GM21737 (cell line): ENCODE measurements around the gene ERC2.

Source experiments
- ATAC-seq: cut with Tn5 transposase; IDR thresholded peaks from one replicate; pipeline ENCODE4 v1.9.1; 2021; ENCODE audit warnings: mild to moderate bottlenecking, moderate library complexity; ENCODE audit not compliant: unreplicated experiment

The ERC2 gene

GRCh38 chr3:55775366-55776154 is 692.7 kb downstream of the ERC2 start:
- no peak for ATAC-seq

DNA sequence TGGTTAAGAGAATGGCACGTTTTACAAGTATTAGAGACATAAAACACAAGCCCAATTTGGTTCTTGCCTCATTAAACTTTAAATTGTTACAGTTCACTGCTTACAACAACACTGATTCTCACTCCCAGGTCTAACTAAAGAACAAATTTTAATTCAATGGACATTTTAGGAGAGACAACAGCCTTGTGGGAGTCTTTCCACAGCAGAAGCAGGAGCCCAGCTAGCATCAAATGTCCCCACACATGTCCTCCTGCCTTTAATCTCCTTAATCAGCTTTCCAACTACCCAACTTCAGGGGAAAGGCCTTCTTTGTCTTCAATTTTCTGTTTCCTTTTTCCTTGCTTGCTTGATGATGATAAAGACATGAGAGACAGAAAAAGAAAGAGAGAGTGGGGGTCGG is 693.4 kb downstream of the ERC2 start:
- no peak for ATAC-seq

DNA sequence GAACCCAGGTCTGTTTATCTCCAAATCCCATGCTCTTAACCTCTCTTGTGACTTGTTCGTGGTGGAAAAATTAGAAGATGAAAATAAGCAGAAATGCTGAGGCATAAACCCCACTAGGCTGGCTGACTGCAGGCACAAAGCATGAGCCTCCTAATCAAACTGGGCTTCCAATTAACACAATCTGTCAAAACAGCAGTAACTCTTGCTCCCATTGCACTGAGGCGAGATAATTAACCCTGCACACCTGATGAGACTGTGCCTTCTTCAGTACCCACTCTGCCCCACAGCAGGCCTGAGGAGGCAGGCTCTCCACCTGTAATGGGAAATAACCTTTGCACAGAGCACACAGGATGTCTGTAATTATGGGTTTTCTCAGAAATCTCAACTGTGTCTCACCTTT is 696.8 kb downstream of the ERC2 start:
- ATAC-seq = no peak

GRCh38 chr3:55770077-55770476 is 698.2 kb downstream of the ERC2 start:
- ATAC-seq = no peak

DNA sequence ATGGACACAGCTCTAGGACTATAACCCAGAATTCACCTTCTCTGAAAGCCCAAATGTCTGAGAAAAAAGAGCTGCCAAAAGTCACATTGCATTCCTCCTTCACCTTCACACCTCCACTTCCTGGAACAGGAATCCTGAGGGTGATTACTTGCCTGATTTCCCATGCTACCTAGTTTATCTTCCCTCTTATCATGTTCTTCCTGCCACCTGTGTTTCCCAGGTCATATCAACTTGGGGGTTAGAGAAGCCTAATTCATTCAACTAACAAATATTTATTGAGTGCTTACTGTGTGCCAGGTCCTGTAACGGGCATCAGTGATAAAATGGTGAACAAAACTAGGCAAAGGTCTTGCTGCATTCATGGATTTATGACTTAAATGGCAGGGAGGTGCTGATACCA is 701.5 kb downstream of the ERC2 start:
- ATAC-seq = no peak

DNA sequence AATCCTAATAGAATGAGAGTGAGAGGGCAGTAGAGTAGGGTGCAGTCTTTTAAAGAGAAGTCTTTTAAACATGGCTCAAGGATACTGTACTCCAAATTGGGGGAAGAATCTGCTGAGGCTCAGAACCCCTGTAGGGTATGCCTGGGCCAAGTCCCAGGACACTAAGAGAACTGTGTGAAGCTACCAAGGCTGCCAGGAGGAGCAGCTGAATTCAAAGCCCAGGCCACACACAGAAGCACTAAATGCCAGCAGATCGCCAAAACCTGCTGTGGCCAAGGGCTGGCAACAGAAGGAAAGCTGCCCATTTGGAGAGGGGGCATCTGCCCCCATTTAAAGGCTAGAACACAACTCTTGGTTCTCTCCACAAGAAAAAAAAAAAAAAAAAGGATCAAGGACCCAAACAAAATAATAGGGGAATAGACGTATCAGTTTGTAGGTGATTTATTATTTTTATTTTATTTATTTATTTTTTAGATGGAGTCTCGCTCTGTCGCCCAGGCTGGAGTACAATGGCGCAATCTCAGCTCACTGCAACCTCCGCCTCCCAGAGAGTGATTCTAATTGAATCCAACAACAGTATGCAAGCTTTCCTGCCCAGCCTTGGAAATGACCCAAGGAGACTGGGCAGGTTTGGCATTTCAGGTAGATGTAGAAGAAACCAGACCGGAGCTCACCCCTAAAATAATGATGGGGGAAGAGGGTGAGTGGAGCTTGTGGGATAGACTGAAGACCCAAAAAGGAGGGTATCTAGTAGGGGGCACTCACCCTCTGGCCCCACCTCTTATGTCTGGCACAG is 702.2 kb downstream of the ERC2 start:
- no peak for ATAC-seq

- no peak for ATAC-seq
These were observed 702.9 kb downstream of the ERC2 start for GRCh38 chr3:55765398-55765797.

DNA sequence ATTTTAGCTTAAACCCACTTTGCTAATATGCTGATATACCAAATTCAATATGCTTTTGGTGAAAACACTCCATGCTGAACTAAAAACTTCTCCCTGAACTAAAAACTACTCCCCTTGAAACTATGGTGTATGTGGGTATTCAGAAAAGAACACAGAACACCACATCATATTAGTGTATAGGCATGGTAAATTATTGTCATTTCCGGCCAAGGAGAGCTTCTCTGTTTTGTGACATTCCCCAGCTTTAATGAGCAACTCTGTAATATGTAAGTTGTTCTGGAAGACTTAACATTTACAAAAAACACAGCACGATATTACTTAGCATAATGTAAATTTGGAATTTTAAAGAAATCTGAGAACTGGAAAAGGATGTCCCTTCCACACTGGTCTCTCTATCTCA is 711.3 kb downstream of the ERC2 start:
- ATAC-seq = no peak

DNA sequence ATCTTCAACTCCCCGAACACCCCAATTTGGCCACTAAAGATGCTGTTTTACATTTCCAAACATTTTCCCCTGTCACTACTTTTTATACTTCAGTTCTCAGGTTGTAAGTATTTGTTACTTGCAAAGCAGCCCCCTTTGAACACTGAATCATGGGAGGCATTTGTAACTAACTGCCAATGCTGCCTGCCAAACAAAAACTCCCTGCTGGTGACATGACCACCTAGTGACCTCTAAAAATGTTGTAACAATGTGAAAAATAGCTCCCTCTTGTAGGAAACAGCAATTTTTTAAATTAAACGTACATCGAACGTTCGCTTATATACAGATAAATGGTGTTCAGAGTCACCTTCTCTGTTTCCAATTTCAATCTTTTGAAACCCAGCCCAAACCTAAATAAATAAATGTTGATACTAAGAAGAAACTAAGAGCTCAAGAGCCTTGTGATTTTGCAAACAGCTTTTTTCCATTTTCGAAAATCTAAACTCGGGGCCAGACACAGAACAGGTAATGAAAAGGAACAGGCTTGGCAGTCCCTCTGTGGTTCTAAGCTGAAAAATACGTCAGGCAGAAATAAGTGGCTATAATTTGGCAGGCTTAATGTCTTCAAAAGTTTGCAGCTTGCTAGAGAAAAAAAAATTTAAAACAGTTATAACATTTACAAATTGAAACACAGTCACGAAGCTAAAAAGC is 712.6 kb downstream of the ERC2 start:
- no peak for ATAC-seq

DNA sequence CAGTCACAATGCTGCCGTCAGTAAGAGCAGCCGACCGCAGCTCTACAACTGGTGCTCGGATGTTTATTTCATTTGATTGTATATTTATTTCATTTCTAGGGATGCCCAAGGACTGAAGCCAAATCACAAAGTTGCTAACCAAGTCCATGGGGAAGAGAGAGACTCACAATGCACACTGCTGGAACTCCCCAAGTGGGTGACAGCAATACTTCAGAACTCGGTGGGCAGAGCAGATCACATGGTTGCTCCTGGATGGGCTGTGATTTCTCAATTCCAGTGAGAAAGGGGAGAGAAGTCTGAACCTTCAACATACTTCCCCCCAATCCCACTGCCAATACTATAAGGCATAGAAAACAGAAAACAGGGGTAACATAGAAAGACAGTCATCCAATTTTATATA is 715.4 kb downstream of the ERC2 start:
- no peak for ATAC-seq

DNA sequence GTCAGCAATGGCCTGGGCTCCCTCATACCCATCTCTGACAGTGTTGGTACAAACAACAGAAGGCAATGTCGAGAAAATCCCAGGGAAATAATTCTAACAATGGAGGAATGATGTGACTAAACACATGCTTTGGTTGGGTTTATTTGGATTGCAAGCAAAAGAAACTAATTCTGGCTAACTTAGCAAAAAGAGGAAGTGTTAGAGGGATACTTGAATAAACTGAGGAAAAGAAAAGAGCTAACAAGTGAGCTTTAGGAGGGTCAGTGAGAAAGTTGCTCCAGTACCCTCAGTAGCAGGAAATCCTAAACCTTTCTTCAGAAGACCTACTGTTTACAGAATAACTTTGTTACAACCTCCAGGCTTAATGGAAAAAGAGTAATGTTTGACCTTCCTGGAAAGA is 716.5 kb downstream of the ERC2 start:
- no peak for ATAC-seq

- ATAC-seq = no peak
These were observed 717.7 kb downstream of the ERC2 start for GRCh38 chr3:55750525-55750924.

DNA sequence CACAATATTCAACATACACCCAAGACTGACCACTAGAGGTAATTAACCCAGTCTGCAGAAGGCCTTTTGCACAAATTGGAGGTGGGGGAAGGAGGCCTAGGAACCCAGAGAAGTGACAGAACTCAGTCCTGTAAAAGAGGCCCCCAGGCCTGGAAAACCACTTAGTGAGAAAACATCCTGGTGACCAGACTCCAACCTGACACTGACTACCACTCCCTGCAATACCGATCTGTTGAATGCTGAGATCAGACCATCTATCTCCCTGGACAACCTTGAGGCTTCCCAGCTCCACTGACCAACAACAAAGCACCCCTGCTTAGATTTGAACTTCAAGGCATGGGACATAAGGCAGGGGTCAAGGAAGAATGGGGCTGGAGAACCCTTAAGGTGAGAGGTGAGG is 719.2 kb downstream of the ERC2 start:
- ATAC-seq = no peak

DNA sequence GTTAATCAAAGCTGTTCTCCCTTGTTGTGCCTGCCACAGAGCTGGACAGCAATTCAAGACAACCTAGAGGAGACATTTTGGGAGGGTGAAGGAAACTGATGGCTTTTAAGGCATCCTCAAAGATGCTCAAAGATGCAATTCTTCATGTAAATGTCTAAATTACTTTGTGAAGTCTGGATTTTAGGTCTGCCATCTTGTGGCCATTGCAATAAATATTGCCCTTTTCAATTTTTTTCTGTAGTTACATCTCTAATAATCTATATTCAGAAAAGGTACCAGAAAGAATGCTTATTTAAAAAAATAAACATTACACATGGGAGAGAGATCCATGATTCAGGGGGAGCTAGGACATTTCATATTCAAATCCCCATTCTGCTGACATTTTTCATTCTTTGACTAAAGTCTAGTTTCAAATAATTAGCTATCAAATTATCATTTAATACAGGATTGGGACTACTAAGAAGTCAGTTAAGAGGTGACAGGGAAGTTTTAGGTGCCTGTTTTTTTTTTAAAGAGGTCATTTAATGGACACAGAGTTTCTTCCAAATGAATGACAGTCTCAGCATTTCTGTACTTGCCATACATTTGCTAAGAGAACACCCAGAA is 721.4 kb downstream of the ERC2 start:
- ATAC-seq = no peak

- ATAC-seq = no peak
These were observed 725.5 kb downstream of the ERC2 start for GRCh38 chr3:55742832-55743136.

DNA sequence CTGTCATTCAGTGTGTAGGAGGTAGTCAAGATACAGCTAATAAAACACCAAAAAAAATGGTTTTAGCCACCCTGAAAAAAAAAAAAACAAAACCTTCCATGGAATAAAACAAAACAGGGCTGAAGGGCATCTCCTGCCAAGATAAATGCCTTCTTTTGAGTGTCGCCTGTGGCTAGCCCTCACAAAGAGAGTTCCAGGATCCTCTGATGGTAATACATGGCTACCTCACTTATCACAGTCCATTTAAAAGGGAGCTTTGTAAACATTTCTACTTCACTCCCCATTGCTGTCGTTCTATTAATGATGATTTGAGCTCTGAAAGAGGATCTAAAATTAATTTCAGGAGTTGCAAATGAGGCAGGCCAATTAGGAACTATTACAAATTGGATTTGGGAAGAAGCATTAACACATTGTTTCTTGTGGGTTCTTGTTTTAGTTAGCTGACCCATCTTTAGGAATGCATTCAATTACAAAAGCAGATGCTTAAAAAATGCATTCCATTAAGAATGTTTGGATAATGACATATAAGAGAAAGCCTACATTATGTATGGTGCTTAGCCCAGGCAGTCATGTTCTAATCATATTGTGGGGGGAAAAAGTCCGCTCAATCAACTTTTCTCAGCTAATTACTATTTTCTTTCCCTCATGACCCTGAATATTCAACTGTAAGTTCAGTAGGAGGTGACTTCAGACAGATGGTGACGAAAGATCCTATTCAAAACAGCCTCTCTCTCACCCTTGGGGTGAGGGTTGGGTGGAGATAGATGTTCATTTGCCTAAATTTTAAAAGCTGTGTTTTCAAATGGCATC is 726.0 kb downstream of the ERC2 start:
- ATAC-seq = no peak

- no peak for ATAC-seq
These were observed 731.1 kb downstream of the ERC2 start for GRCh38 chr3:55737186-55737585.

DNA sequence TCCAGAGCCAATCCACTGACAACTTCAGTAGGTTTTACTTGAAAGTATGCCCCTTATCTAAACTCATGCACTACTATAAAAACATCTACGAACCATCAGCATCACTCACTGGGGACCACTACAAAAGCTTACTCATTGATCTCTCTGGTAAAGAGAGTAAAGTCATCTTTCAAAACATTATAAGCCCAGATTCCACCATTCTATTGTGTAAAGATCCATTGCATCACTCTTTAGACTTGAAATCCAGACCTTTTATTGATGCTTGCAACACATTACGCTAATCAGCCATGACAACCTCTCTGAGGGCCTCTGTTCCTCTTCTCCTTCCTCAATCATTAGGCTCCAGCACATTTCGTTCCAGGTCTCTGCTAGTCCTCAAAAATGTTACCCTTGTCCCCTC is 732.3 kb downstream of the ERC2 start:
- no peak for ATAC-seq

- no peak for ATAC-seq
These were observed 736.5 kb downstream of the ERC2 start for GRCh38 chr3:55731741-55732140.

- ATAC-seq = no peak
These were observed 738.7 kb downstream of the ERC2 start for GRCh38 chr3:55729546-55729945.
